OCI-M2 (cell line): Measurements from ENCODE around the gene SIN3B.

Source experiments
- DNase-seq: peaks from one replicate; lab custom pipeline; 2025; ENCODE audit not compliant: unreplicated experiment; lab: John Stamatoyannopoulos, UW

The SIN3B gene

DNA sequence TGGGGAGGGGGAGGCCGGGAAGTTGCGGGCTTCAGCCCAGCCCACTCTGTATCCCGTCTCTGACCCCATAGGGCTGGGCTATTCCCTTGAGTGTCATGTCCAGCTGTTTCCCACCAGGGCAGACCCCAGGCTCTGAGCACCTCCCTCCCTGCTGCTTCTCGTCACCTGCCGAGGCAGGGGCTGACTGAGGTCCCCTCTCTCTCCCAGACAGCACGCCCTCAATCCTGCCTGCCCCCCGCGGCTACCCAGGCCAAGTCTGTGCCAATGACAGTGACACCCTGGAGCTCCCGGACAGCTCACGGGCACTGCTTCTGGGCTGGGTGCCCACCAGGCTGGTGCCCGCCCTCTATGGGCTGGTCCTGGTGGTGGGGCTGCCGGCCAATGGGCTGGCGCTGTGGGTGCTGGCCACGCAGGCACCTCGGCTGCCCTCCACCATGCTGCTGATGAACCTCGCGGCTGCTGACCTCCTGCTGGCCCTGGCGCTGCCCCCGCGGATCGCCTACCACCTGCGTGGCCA, 60.2 kb downstream of the SIN3B start:
- DNase-seq: peak; percentile 89

DNA sequence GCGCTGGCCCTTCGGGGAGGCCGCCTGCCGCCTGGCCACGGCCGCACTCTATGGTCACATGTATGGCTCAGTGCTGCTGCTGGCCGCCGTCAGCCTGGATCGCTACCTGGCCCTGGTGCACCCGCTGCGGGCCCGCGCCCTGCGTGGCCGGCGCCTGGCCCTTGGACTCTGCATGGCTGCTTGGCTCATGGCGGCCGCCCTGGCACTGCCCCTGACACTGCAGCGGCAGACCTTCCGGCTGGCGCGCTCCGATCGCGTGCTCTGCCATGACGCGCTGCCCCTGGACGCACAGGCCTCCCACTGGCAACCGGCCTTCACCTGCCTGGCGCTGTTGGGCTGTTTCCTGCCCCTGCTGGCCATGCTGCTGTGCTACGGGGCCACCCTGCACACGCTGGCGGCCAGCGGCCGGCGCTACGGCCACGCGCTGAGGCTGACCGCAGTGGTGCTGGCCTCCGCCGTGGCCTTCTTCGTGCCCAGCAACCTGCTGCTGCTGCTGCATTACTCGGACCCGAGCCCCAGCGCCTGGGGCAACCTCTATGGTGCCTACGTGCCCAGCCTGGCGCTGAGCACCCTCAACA, 60.8 kb downstream of the SIN3B start:
- no peak for DNase-seq

DNA sequence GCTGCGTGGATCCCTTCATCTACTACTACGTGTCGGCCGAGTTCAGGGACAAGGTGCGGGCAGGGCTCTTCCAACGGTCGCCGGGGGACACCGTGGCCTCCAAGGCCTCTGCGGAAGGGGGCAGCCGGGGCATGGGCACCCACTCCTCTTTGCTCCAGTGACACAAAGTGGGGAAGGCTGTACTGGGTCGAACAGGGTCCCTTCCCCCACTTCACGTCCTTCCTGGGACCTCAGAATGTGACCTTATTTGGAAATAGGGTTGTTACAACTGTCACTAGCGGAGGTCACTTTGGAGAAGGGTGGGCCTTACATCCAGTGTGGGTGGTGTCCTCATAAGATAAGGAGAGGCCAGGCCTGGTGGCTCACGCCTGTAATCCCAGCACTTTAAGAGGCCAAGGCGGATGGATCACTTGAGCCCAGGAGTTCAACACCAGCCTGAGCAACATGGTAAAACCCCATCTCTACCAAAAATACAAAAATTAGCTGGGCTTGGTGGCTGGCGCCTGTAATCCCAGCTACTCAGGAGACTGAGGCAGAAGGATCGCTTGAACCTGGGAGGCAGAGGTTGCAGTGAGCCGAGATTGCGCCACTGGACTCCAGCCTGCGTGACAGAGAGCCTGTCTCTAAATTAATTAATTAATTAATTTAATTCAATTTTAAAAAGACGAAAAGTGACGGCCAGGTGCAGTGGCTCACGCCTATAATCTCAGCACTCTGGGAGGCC, 61.4 kb downstream of the SIN3B start:
- DNase-seq: peak; percentile 97

DNA sequence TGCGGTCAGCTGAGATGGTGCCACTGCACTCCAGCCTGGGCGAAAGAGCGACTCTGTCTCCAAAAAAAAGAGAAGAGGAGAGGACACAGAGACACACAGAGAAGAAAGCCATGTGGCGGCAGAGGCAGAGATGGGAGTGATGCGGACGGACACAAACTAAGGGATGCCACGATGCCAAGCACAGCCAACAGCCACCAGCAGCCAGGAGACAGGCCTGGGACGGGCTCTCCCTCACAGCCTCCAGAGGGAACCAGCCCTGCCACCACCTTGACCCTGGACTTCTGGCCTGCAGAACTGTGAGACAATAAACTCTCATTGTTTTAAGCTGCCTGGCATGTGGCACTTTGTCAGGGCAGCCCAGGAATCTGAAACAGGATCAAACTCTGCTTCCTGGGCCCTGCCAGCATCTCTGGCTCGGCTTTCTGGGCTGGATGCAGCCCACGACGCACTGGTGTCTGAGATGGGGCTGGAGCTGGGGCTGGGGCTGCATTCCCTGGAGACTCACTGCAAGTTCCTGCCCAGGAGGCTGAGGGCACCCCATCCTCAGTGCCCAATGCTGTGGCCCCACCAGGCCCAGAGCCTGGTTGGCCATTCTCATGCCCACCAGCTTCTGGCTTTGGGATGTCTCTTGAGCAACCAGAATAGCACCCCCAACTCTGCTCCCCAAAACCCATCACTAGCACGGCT, 62.6 kb downstream of the SIN3B start:
- no peak for DNase-seq

DNA sequence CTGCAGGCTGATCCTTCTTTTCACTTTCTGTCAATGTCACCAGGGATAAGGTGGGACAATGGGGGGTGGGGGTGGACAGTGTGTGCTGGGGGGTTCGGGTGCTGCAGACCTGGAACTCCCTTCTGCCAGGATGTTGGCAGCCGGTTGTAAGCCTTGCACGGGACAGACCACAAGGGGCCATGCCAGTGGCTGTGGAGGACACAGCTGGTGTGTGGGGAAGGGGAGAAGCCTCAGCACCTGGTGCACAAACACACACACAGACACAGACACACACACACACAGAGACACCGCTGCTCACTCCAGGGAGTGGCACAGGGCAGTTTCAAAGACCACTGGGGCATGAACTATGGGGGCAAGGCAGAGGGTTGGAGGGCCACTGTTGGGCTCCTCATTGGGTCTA, 63.2 kb downstream of the SIN3B start:
- no peak for DNase-seq

DNA sequence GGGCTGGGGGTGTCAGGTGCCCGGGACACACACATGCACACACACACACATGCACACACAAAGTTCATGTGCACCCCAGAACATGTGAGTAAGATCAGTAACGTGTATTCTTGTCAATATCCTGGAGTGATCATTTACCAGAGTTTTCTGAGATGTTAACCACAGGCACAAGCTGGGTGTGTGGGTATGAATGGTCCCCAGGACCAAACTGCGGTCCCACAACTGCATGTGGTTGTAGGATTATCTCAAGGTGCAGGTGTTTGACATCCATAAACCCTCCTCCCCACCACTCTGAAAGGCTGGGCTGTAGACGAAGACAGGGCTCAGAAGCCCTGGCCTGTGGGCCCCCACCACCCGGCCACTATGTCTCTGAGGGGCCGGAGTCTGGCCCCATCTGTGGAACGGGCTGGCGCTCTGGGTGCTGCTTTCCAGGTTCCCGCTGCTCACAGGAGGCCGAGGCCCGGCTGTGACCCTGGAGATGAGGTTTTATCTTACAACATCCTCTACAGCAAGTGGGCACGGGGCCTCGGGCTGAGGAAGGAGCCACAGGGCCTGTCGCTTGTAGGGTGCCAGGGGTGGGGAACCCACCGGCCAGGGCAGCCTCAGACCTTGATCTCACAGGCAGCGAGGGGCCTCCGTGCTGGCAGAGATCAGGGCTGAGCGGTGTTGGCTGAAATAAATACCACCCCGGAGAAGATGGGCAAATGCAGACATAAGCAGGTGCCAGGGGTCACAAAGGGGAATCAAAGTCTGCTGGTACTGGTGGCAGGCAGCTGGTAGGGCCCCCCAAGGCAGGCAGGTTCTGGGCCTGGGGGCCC, 63.9 kb downstream of the SIN3B start:
- peak; percentile 78 for DNase-seq

DNA sequence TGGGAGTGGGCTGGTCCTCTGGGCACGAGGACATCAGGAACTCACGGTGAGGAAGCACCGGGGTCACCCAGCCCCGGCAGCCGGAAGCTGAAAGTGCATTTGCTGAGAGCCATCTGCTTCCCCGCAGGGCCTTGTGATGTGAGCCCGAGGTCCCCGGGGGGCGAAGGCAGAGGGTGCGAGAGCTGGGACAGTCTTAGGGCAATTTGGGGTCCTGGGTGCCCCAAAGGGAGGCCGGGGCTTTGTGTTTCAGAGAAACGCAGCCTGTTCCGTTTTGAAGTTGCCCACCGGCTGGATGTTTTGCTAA, 64.4 kb downstream of the SIN3B start:
- DNase-seq: peak; percentile 79

DNA sequence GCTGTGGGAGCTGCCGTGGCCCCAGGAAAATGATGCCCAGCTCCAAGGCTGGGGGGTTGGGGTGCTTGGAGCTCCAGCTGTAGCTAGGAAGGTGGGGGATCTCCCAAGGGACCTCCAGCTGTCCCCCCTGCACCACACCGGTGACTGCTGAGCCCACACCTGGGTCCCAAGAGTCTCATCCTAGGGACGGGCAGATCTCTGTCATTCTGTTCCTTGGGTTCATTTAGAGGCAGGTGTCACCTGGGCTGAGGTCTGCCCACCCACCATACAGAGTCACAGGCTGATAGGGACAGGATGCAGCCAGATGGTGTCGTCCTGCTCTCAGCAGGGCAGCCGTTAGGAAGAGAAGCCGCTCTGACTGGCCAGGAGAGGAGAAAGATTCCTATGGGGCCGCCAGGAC, 64.9 kb downstream of the SIN3B start:
- DNase-seq: no peak

DNA sequence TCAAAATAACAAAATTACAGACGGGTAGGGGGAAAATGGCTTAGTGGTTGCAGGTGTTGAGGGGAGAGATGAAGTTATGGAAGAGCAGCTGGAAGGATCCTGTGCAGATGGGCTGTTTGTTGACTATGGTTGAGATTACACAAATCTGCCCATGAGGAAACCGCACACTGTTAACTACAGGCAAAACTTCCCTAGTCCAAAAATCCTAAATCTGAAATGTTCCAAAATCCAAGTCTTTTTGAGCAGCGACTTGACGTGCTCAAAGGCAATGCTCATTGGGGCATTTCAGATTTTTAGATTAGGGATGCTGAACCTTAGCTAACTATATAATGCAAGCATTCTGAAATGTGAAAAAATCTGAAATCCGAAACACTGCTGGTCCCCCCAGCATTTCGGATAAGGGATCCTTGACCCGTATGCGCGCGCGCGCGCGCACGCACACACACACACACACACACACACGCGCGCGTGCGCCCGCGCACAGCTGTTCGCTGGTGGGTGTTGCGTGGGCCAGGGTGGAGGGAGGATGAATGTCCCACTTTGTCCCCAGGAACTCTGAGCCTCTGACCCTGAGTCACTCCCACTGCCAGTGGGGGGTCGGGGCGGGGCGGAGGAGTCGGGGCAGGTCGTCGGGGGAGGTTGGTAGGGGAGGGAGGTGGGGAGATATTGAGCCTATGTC, 66.4 kb downstream of the SIN3B start:
- DNase-seq: peak; percentile 71

DNA sequence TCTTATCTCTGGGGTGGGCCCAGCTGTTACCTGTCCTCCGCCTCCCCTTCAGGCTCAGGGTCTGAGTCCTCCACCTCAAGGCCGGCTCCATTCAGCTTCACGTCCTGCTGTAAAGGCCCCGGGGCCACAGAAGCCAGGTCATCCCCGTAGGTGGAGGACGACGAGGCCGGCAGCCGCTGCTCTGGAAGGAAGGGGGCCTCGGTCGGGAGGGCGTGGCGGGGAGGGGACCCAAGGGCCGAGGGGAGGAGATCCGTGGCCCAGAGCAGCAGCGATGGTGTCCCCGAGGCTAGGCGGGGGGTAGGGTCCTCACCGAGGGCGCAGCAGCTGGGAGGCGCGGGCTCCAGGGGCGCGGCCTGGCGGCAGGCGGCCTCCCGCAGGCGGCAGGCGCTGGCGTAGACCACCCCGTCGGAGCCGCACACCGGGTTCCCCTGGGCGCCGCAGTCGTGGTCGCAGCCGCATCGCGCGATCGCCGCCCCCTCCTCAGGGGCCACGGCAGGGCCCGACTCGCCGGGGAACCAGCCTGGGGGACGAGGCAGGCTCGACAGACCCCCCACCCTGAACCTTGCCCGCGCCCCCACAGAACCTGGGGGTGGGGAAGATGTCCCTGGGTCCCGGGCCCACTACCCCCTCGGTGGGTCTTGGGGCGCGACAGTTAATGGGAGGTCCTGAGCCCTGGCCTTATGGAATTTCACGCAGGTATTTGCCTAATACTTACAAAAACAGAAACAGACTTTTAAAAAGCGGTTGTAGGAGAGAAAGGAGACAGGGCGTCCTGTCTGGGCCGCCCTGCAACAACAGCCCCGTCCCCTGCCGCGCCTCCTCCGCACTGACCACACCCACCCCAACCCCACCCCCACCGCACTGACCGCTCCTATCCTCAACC, 67.2 kb downstream of the SIN3B start:
- peak; percentile 95 for DNase-seq

DNA sequence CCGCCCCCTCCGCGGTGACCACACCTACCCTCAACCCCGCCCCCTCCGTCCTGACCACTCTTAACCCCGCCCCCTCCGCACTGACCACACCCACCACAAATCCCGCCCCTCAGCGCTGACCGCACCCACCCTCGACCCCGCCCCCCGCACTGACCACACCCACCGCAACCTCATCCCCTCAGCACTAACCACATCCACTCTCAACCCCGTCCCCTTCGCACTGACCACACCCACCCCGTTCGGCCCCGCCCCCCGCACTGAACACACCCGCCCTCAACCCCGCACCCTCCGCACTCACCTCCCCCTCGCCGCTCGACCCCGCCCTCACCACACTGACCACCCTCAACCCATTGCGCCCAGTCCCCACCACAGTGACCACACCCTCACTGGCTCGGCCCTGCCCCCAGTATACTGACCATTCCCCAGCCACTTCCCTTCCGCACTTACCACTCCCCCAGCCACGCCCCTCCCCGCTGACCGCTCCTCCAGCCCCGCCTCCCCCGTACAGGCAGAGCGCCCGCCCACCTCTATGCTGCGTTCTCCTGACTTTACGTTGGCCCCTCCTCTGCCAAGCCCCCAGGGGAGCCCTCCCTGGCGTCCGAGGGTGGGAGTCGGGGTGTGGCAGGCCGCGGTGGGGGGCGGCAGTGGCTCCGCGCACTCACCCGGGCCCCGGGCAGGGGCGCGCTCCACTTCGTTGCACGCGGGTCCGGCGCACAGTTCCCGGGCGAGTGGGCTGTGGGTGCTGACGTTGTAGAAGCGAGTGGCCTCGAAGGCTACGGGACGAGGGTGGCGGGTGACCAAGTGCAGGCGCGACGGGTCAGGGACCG, 68.0 kb downstream of the SIN3B start:
- DNase-seq: peak; percentile 98

DNA sequence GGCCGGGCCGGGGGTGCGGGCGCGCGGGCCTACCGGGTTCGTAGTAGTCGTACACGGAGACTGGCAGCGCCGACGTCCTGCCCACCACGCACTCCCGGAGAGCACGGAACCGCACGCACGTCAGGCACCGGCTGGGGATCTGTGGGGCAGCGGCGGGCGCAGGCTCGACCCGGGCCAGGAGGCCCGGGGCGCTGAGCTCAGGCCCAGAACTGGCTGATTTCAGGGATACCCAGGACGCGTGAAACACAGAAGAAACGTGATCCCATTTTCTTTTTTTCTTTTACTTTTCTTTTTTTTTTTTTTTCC, 68.6 kb downstream of the SIN3B start:
- DNase-seq: no peak

DNA sequence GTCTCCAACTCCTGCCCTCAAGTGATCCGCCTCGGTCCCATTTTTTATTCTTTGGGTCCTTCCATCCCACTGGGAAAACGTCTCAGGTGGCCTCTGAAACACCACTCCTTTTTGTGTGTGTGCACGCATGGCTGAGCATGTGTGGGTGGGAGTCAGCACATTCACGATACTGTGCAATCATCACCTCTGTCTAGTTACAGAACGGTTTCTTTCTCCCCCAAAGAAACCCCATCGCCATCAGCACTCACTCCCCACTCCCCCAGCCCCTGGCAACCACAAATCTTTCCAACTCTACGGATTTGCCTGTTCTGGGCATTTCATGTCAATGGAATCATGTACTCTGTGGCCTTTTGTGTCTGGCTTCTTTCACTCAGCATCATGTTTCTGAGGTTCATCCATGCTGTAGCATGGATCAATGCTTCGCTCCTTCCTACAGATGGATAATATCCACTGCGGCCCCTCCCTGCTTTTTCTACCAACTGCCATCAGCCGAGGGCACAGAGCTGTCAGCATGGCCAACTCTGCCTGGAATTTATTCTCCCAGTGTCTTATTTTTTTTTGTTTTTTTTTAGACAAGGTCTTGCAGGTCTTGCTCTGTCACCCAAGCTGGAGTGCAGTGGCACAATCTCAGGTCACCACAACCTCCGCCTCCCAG, 69.3 kb downstream of the SIN3B start:
- DNase-seq: no peak

DNA sequence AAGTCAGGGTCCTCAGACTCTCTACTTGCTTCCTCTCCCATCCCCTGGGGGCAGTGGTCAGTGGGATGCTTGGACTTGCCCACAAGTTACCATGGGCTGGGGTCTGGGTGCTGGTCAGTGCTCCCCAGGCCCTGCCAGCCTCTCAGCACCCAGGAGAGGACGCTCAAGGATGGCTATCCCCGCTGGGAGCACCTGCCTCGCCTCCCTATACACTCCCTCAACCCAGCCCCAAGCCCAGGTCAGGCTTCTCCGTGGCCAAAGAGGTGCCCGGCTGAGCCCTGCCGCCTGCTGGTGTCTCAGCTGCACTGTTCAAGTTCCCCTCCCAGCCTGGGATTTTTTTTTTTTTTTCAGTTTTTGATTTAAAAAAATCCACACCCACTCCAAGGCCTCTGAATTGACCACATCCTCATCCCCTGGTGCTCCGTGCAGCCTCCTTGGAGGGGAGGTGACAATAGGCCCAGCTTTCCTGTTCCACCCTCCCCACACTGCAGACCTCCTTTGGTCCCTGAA, 70.4 kb downstream of the SIN3B start:
- no peak for DNase-seq

DNA sequence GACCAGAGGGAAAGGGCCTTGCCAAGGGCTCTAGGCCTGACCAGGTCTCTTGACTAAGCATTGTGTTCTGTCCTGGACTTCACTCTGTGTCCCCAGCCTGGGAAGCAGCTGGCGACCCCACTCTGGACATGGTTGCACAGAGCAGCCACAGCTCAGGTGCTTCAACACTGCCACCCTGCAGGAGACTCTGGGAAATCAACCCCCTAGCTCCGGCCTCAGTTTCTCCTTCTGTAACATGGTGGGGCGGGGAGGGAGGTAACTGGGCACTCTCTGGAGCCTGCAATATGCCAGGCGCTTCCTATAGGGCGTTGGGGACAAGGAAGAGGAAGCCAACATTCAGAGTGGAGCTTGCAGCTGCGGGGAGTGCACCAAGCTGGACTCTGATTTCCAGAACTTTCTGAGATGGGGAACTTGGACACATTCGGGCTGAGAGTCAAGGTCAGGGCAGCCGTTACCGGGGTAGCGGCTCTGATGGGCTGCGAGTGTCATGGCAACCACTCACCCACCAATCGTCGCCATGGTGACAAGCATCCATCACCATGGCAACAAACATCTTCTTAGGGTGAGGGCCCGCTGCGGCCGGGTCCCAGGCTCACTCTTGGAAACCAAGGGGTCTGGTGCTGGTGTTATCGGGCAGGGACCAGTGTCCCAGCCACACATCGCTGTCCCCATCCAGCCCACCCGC, 72.4 kb downstream of the SIN3B start:
- DNase-seq: no peak

DNA sequence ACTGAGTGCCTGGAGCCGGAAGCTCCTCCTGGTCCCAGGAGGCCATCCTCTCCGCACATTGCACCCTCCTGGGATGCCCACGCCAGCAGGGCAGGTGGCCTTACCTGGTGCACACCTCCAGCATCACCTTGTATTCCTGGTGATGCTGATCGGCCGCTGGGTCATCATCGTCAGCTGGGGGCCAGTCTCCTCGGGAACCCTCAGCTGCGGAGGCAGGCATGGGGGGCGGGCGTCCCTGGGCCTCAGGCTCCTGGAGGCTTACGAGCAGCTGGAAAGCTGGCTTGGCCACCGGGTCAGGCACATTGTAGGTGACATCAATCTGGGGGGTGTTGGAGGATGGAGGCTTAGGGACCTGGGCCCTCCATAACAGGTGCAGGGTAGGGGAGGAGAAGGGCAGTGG, 73.3 kb downstream of the SIN3B start:
- no peak for DNase-seq

DNA sequence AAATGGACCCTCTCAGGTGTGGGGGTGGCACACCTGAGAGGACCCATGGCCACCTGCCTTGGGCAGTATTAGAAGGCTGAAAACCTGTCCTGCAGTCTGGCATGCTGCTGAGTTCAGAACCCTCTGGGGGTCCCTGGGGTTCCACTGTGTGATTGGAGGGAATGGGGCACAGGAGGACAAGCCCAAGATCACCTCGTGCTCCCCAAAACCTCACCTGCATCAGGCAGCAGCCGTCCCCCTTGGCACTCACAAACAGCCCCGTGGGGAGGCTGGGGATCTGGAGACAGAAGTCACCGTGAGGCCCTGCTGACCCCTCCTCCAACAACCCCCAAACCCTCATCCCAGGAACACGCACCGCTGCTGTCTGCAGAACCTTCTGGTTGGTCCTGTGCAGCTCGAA, 74.1 kb downstream of the SIN3B start:
- no peak for DNase-seq

DNA sequence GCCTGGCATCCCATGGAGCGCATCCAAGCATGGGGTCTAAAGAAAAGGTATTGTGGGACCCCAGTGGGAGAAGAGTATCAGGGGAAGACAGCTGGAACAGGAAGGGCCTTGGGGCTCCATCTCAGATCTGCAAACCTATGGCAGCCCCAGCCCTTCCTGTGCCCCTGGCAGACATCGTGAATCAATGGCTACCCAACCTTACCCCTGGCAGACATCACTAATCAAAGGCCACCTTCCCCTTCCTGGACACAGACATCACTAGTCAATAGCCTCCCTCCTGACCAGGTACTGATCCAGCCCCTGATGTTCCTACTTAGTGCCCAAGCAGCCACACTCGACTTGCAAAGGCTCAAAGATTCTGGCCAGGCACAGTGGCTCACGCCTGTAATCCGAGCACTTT, 75.4 kb downstream of the SIN3B start:
- DNase-seq: no peak
